ENCODE data around the gene SCAMP1.

SCAMP1 gene

GRCh38 chr5:78359831-78360673 lies at the start of gene SCAMP1 (continued):
- TF ChIP-seq ZNF394 (tag by site-specific recombination; IDR thresholded peaks at IDR 0.05; ENCODE audit: borderline replicate concordance) (peak; percentile 43; the same call in 1 of the 2 replicates), KLF1 (tag by site-specific recombination; IDR thresholded peaks at IDR 0.05) (peak; percentile 89), BCL6B (tag by site-specific recombination; IDR thresholded peaks at IDR 0.05) (0 out of 2 replicates have a peak, but pooled peaks have one; percentile 6), ZNF354C (tag by site-specific recombination; IDR thresholded peaks at IDR 0.05; ENCODE audit: borderline replicate concordance, low read depth) (no peak), SP7 (tag by site-specific recombination; IDR thresholded peaks at IDR 0.05) (peak; percentile 48), ZBTB44 (tag by site-specific recombination; IDR thresholded peaks at IDR 0.05) (peak; percentile 74), HOXD13 (CRISPR knock-in tag; IDR thresholded peaks at IDR 0.05; ENCODE audit: borderline replicate concordance) (no peak; the same call in 1 of the 2 replicates), ZNF114 (tag by site-specific recombination; IDR thresholded peaks at IDR 0.05) (no peak), ZNF791 (tag by site-specific recombination; IDR thresholded peaks at IDR 0.05) (no peak), ZNF335 (tag by site-specific recombination; conservative IDR thresholded peaks at IDR 0.05) (peak; percentile 82), ZNF610 (tag by site-specific recombination; IDR thresholded peaks at IDR 0.05; ENCODE audit: borderline replicate concordance) (peak; percentile 58; the same call in 1 of the 2 replicates), ZNF664 (tag by site-specific recombination; IDR thresholded peaks at IDR 0.05) (no peak), BCL11B (tag by site-specific recombination; IDR thresholded peaks at IDR 0.05; ENCODE audit: low read depth) (no peak), ZNF202 (tag by site-specific recombination; IDR thresholded peaks at IDR 0.05; ENCODE audit: borderline replicate concordance) (no peak), ZBTB8A (tag by site-specific recombination; IDR thresholded peaks at IDR 0.05) (no peak; the same call in 1 of the 2 replicates), ZNF621 (tag by site-specific recombination; IDR thresholded peaks at IDR 0.05) (no peak), PRDM1 (tag by site-specific recombination; IDR thresholded peaks at IDR 0.05) (peak; percentile 40; the same call in 1 of the 2 replicates), ZNF768 (tag by site-specific recombination; IDR thresholded peaks at IDR 0.05) (no peak), ZNF184 (tag by site-specific recombination; IDR thresholded peaks at IDR 0.05) (peak; percentile 29; the same call in 1 of the 2 replicates), ZNF2 (tag by site-specific recombination; IDR thresholded peaks at IDR 0.05) (peak; percentile 77; the same call in 1 of the 2 replicates), ZNF558 (tag by site-specific recombination; IDR thresholded peaks at IDR 0.05) (peak; percentile 21; the same call in 1 of the 2 replicates), KLF7 (tag by site-specific recombination; IDR thresholded peaks at IDR 0.05; ENCODE audit: borderline replicate concordance) (peak; percentile 86), ZNF214 (tag by site-specific recombination; IDR thresholded peaks at IDR 0.05; ENCODE audit: borderline replicate concordance) (no peak), ZFP69B (tag by site-specific recombination; IDR thresholded peaks at IDR 0.05) (0 out of 2 replicates have a peak, but pooled peaks have one; percentile 34), ZXDB (tag by site-specific recombination; IDR thresholded peaks at IDR 0.05) (peak; percentile 80), ZNF341 (tag by site-specific recombination; IDR thresholded peaks at IDR 0.05; ENCODE audit: low read depth) (peak; percentile 97), ZNF76 (tag by site-specific recombination; IDR thresholded peaks at IDR 0.05; ENCODE audit: borderline replicate concordance, low read depth) (peak; percentile 63), SP2 (tag by site-specific recombination; IDR thresholded peaks at IDR 0.05) (peak; percentile 76), HOXC10 (CRISPR knock-in tag; IDR thresholded peaks at IDR 0.05) (no peak), ZBTB48 (tag by site-specific recombination; IDR thresholded peaks at IDR 0.05) (peak; percentile 93), ZNF16 (tag by site-specific recombination; IDR thresholded peaks at IDR 0.05; ENCODE audit: low read depth) (peak; percentile 71), KLF16 (tag by site-specific recombination; IDR thresholded peaks at IDR 0.05) (peak; percentile 62)
- TF ChIP-seq, protein P1, sequence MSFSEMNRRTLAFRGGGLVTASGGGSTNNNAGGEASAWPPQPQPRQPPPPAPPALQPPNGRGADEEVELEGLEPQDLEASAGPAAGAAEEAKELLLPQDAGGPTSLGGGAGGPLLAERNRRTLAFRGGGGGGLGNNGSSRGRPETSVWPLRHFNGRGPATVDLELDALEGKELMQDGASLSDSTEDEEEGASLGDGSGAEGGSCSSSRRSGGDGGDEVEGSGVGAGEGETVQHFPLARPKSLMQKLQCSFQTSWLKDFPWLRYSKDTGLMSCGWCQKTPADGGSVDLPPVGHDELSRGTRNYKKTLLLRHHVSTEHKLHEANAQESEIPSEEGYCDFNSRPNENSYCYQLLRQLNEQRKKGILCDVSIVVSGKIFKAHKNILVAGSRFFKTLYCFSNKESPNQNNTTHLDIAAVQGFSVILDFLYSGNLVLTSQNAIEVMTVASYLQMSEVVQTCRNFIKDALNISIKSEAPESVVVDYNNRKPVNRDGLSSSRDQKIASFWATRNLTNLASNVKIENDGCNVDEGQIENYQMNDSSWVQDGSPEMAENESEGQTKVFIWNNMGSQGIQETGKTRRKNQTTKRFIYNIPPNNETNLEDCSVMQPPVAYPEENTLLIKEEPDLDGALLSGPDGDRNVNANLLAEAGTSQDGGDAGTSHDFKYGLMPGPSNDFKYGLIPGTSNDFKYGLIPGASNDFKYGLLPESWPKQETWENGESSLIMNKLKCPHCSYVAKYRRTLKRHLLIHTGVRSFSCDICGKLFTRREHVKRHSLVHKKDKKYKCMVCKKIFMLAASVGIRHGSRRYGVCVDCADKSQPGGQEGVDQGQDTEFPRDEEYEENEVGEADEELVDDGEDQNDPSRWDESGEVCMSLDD (tag by site-specific recombination; IDR thresholded peaks at IDR 0.05), result peak; percentile 84
